Tibial artery (tissue), 4 donors: ENCODE data around the gene DOK7.
"Not testable (repeated sequence)": the region's sequence is repeated elsewhere in the genome, so short reads cannot be mapped to it uniquely, and the experiment has no call there.

Experiments used
- DNase-seq, 2 donors: peaks; one replicate each; pipeline ENCODE4 v3.0.0-alpha.2; 2019
- H3K27ac ChIP-seq, 2 donors: fragments of 200-600 bp; sonication (generic) in 1 of 2; 1 replicate in 1 of 2; 2 replicates in 1 of 2; pipeline ENCODE4 v1.5.1; 2018 to 2019; ENCODE audit warnings: mild to moderate bottlenecking in 1 of 2
- H3K27me3 ChIP-seq, 2 donors: fragments of 200-600 bp; sonication (generic) in 1 of 2; one replicate each; pipeline versions ENCODE4 v1.5.1 to v1.6.0; 2016 to 2019
- H3K36me3 ChIP-seq, 3 donors: fragments of 200-600 bp; sonication (generic) in 2 of 3; one replicate each; pipeline ENCODE4 v1.5.1; 2016 to 2019; ENCODE audit warnings: mild to moderate bottlenecking in 2 of 3
- H3K4me1 ChIP-seq, 4 donors: fragments of 200-600 bp; sonication (generic) in 2 of 4; 1 replicate in 3 of 4; 2 replicates in 1 of 4; pipeline ENCODE4 v1.5.1; 2016 to 2019
- H3K4me3 ChIP-seq, 2 donors: fragments of 200-600 bp; sonication (generic) in 1 of 2; 1 replicate in 1 of 2; 2 replicates in 1 of 2; pipeline ENCODE4 v1.5.1; 2018 to 2019; ENCODE audit warnings: mild to moderate bottlenecking in 2 of 2
- H3K9me3 ChIP-seq, 3 donors: fragments of 200-600 bp; sonication (generic) in 1 of 3; one replicate each; pipeline ENCODE4 v1.5.1; 2016 to 2019
- intact Hi-C: fragments of 100-400 bp; cut with DNase I; formaldehyde crosslinking; loops from one replicate; pipeline ENCODE4 v1.15.0; 2023; ENCODE audit warnings: low total_unique reads
- TF ChIP-seq, protein P1 (sequence below), 2 experiments: fragments of 200-600 bp in 1 of 2; fragments of 450-650 bp in 1 of 2; IDR thresholded peaks; one replicate each; pipeline ENCODE4 v1.5.1; 2017 to 2019; ENCODE audit warnings: antibody characterized with exemption in 2 of 2, mild to moderate bottlenecking in 1 of 2, moderate library complexity in 1 of 2

DOK7 gene

DNA sequence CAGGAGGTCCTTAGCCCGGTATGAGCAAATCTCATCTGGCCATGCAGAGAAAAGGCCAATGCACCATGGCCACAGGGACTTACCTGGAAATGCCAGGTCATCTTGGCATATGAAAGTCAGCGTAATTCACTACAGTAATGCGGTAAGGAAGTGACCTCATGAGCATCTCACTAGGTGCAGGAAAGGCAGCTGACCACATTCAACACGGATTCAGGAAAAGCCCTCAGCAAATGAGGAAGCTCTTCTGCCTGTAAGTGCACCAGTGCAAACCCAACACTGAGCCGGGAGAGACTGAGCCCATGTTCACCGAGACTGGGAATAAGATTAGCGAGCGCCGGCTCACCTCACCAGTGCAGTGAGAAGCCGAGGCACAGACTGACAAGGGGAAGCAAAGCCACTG is 45.4 kb downstream of the DOK7 start:
- no peaks in the 10 kb centered on the region for H3K9me3 ChIP-seq
- H3K4me1 ChIP-seq = no peaks in the 10 kb centered on the region
- H3K27ac ChIP-seq = no peak overlapping the region
- H3K36me3 ChIP-seq = peaks cover 39 to 97% (median 75%) of the 10 kb centered on the region in 3 donors
- TF ChIP-seq, protein P1, sequence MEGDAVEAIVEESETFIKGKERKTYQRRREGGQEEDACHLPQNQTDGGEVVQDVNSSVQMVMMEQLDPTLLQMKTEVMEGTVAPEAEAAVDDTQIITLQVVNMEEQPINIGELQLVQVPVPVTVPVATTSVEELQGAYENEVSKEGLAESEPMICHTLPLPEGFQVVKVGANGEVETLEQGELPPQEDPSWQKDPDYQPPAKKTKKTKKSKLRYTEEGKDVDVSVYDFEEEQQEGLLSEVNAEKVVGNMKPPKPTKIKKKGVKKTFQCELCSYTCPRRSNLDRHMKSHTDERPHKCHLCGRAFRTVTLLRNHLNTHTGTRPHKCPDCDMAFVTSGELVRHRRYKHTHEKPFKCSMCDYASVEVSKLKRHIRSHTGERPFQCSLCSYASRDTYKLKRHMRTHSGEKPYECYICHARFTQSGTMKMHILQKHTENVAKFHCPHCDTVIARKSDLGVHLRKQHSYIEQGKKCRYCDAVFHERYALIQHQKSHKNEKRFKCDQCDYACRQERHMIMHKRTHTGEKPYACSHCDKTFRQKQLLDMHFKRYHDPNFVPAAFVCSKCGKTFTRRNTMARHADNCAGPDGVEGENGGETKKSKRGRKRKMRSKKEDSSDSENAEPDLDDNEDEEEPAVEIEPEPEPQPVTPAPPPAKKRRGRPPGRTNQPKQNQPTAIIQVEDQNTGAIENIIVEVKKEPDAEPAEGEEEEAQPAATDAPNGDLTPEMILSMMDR (IDR thresholded peaks at IDR 0.05) = no peak
- no peak overlapping the region for H3K4me3 ChIP-seq
- DNase-seq = no peak
- intact Hi-C loops = no loop called here
- H3K27me3 ChIP-seq = no peaks in the 10 kb centered on the region

GRCh38 chr4:3510481-3510880 is 47.4 kb downstream of the DOK7 start:
- H3K27me3 ChIP-seq = no peaks in the 10 kb centered on the region
- no peak overlapping the region for H3K4me3 ChIP-seq
- H3K27ac ChIP-seq = no peak overlapping the region
- TF ChIP-seq, protein P1 (IDR thresholded peaks at IDR 0.05) = no peak
- H3K4me1 ChIP-seq = no peaks in the 10 kb centered on the region
- DNase-seq = no peak
- intact Hi-C loops = no loop called here
- peaks cover 52 to 97% (median 80%) of the 10 kb centered on the region in 3 donors for H3K36me3 ChIP-seq
- H3K9me3 ChIP-seq = no peaks in the 10 kb centered on the region

DNA sequence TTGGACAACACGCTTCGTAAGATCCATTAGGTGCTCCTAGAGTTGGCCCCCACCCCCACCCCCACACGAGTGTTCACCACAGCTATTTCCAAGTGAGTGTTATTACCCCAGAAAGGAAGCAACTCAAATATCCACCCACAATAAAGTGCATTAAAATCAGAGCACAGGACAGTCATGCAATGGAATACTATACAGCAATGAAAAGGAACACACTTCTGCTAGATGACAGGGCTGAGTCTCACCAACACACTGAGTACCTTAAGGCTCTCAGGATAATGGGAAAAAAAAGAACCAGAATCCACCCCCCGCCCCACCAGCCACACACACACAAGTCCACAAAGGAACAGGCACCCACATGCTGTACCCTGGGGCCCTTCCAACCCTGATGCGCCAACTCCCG is 48.1 kb downstream of the DOK7 start:
- Histone ChIP-seq H3K27me3 (no peaks in the 10 kb centered on the region), H3K4me3 (no peak overlapping the region), H3K27ac (no peak overlapping the region), H3K9me3 (no peaks in the 10 kb centered on the region), H3K36me3 (peaks cover 59 to 97% (median 82%) of the 10 kb centered on the region in 3 donors), H3K4me1 (no peaks in the 10 kb centered on the region)
- TF ChIP-seq, protein P1 (IDR thresholded peaks at IDR 0.05) = no peak
- no peak for DNase-seq
- intact Hi-C loops = no loop called here

DNA sequence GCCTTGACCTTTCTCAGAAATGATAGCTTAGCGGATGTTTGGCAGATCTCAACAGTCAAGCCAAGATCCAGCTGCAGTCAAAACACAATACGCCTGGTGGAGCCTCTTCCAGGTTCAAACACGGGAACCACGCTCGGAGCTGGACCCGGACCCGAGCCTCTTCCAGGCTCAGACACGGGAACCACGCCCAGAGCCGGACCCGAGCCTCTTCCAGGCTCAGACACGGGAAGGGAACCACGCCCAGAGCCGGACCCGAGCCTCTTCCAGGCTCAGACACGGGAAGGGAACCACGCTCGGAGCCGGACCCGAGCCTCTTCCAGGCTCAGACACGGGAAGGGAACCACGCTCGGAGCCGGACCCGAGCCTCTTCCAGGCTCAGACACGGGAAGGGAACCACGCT is 48.5 kb downstream of the DOK7 start:
- DNase-seq, H3K4me3 ChIP-seq, intact Hi-C loops, H3K4me1 ChIP-seq, H3K9me3 ChIP-seq, H3K27me3 ChIP-seq: not testable (repeated sequence)
- H3K27ac ChIP-seq = peak overlapping the region in 1 of 2 donors; percentile 40
- peaks cover 59 to 97% (median 86%) of the 10 kb centered on the region in 3 donors for H3K36me3 ChIP-seq

GRCh38 chr4:3512279-3512678 is 49.2 kb downstream of the DOK7 start:
- Histone ChIP-seq H3K36me3 (peaks cover 59 to 97% (median 93%) of the 10 kb centered on the region in 3 donors), H3K9me3 (no peaks in the 10 kb centered on the region), H3K4me3 (no peak overlapping the region), H3K27ac (peak overlapping the region in 1 of 2 donors; percentile 40), H3K27me3 (no peaks in the 10 kb centered on the region), H3K4me1 (no peaks in the 10 kb centered on the region)
- TF ChIP-seq, protein P1 (IDR thresholded peaks at IDR 0.05) = no peak
- peak in 1 of 2 donors; percentile 82 for DNase-seq
- intact Hi-C loops = no loop called here

DNA sequence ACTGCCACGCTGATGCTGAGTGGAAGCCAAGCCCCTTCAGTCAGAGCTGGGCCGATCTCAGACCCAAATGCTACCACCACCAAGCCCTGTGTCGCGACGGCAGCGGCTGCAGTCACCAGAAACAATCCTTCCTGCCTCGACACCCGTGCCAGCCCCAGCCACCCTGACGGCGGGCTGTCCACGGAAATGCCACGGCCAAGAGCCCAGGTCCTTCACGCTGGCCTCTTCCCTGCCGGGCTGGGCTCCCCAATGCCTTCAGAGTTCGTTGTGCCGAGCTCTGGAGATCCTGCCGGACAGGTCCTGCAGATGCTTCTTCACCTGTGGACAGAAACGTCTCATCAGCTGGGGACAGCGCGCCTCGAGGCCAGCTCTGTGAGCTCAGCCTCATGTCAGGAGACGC is 49.6 kb downstream of the DOK7 start:
- intact Hi-C loops = no loop called here
- no peak overlapping the region for H3K4me3 ChIP-seq
- H3K27me3 ChIP-seq = no peaks in the 10 kb centered on the region
- H3K27ac ChIP-seq = peak overlapping the region in 1 of 2 donors; percentile 29
- no peaks in the 10 kb centered on the region for H3K9me3 ChIP-seq
- TF ChIP-seq, protein P1 (IDR thresholded peaks at IDR 0.05) = no peak
- DNase-seq = no peak
- no peaks in the 10 kb centered on the region for H3K4me1 ChIP-seq
- H3K36me3 ChIP-seq = peaks cover 63 to 97% (median 96%) of the 10 kb centered on the region in 3 donors
